CD4-positive, CD25-positive, alpha-beta regulatory T cell (primary cell): Measurements from ENCODE around the gene WNK1. TPM values are rescaled to one million over a fixed set of nuclear protein-coding genes. Genes with fewer than 3 reads are reported as not detected.
"Not testable (repeated sequence)": the region's sequence is repeated elsewhere in the genome, so short reads cannot be mapped to it uniquely, and the experiment has no call there.

Source experiments
- ATAC-seq, 2 donors: fragments of 150-1000 bp; cut with Tn5 transposase; one replicate each; pipeline ENCODE4 v1.10.0; 2021; ENCODE audit warnings: low read depth in 2 of 2, moderate number of reproducible peaks in 2 of 2, moderate library complexity in 1 of 2
- DNase-seq, 3 donors: peaks; one replicate each; pipeline versions ENCODE4 v3.0.0 to v3.0.0-alpha.2; 2012 to 2022; ENCODE audit warnings: mixed read lengths in 1 of 3
- H3K27ac ChIP-seq: one replicate; pipeline ENCODE4 v1.7.0; 2013; ENCODE audit warnings: mild to moderate bottlenecking, low read length; ENCODE audit not compliant: insufficient read depth, poor library complexity, severe bottlenecking
- H3K27me3 ChIP-seq: one replicate; pipeline ENCODE4 v1.7.0; 2013; ENCODE audit warnings: low read length; ENCODE audit not compliant: control insufficient read depth, insufficient read depth
- H3K36me3 ChIP-seq: one replicate; pipeline ENCODE4 v1.7.0; 2013; ENCODE audit warnings: mild to moderate bottlenecking, low read length, moderate library complexity; ENCODE audit not compliant: control insufficient read depth, insufficient read depth
- H3K4me1 ChIP-seq: 2 replicates; pipeline ENCODE4 v1.7.0; 2013; ENCODE audit warnings: mild to moderate bottlenecking, low read length; ENCODE audit not compliant: insufficient read depth, control insufficient read depth, poor library complexity, severe bottlenecking
- H3K4me3 ChIP-seq: one replicate; pipeline ENCODE4 v1.7.0; 2013; ENCODE audit warnings: low read depth, mild to moderate bottlenecking, low read length, moderate library complexity
- H3K9me3 ChIP-seq, 2 experiments: 1 replicate in 1 of 2; 2 replicates in 1 of 2; pipeline ENCODE4 v1.7.0; 2013; ENCODE audit warnings: low read length in 2 of 2, mild to moderate bottlenecking in 1 of 2, moderate library complexity in 1 of 2; ENCODE audit not compliant: control insufficient read depth in 2 of 2
- H3K27ac Mint-ChIP-seq, 3 donors: one replicate each; pipeline ENCODE4 v1.8.0; 2020 to 2022; ENCODE audit warnings: mild to moderate bottlenecking in 3 of 3, mixed read lengths in 3 of 3, moderate library complexity in 2 of 3
- H3K27me3 Mint-ChIP-seq: one replicate; pipeline ENCODE4 v1.8.0; 2022; ENCODE audit warnings: mild to moderate bottlenecking, mixed read lengths
- H3K36me3 Mint-ChIP-seq: one replicate; pipeline ENCODE4 v1.8.0; 2020; ENCODE audit warnings: mixed read lengths
- H3K4me1 Mint-ChIP-seq, 4 donors: one replicate each; pipeline ENCODE4 v1.8.0; 2020 to 2022; ENCODE audit warnings: mixed read lengths in 4 of 4, mild to moderate bottlenecking in 1 of 4
- H3K4me3 Mint-ChIP-seq, 4 donors: one replicate each; pipeline ENCODE4 v1.8.0; 2020 to 2022; ENCODE audit warnings: mild to moderate bottlenecking in 4 of 4, mixed read lengths in 4 of 4, moderate library complexity in 3 of 4
- H3K9me3 Mint-ChIP-seq, 7 donors: one replicate each; pipeline ENCODE4 v1.8.0; 2020 to 2022; ENCODE audit warnings: mixed read lengths in 7 of 7, mild to moderate bottlenecking in 3 of 7, moderate library complexity in 2 of 7
- polyA plus RNA-seq, 4 donors: library from polyadenylated mRNA; unstranded; fragments of 300-500 nt; fragmentation: Illumina TruSeq; gene quantifications; one replicate each; pipeline ENCODE4 v1.2.3, GENCODE V29; 2021
- total RNA-seq: library from RNA; stranded (reverse); gene quantifications from one replicate; pipeline ENCODE4 v1.2.3, GENCODE V29; 2022

The WNK1 gene
- total and polyA plus RNA-seq, 5 donors from 2014 or later: 22.1 to 360 (median 32.8) TPM

DNA sequence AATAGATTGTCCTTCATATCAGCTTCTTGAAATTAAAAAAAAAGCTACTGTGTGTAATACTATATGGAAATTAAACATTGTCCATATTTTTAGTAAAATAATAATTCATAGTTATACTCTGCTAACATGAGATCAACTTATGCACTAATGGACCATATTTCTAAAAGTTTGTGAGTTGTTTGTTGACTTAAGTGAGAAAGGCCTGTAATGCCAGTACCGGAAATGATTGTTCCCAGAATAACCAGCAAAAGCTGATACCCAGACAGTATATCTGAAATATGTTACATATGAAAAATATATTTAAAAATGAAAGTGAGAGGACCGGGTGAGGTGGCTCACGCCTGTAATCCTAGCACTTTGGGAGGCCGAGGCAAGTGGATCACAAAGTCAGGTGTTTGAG, 35.9 kb downstream of the WNK1 start:
- H3K4me1 Mint-ChIP-seq: peaks cover 50 to 82% (median 65%) of the 10 kb centered on the region in 4 donors

DNA sequence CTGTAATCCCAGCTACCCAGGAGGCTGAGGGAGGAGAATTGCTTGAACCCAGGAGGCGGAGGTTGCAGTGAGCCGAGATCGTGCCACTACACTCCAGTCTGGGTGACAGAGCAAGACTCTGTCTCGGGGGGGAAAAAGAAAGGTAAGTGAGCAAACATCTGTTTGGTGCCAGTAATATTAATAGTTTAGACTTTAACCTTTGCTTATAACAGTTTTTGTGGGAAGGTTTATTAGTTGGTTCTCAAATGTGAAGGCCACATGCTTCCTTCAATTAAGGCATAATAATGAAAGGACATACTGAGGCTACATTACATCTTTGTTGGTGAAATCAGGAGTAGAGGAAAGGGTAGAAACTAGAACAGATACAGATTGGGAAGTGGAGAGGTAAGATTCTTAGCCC, 36.4 kb downstream of the WNK1 start:
- DNase-seq, H3K27me3 Mint-ChIP-seq, ATAC-seq, H3K9me3 Mint-ChIP-seq, H3K36me3 ChIP-seq, H3K36me3 Mint-ChIP-seq, H3K9me3 ChIP-seq, H3K27me3 ChIP-seq: not testable (repeated sequence)
- H3K4me3 ChIP-seq: peak overlapping the region; percentile 65
- Mint-ChIP-seq H3K4me3 (peak overlapping the region; percentile 2 to 71 (median 29)), H3K4me1 (peaks cover 53 to 87% (median 69%) of the 10 kb centered on the region in 4 donors), H3K27ac (peak overlapping the region; percentile 5 to 11 (median 6))
- peaks cover 90% of the 10 kb centered on the region for H3K4me1 ChIP-seq
- H3K27ac ChIP-seq: peak overlapping the region; percentile 41

More for the DNA sequence above, 35.9 kb downstream of the WNK1 start:
- peak overlapping the region; percentile 65 for H3K4me3 ChIP-seq
- H3K36me3 ChIP-seq: no peaks in the 10 kb centered on the region
- DNase-seq (no peak), ATAC-seq (no peak)
- no peaks in the 10 kb centered on the region for H3K27me3 ChIP-seq
- no peaks in the 10 kb centered on the region for H3K9me3 ChIP-seq
- H3K9me3 Mint-ChIP-seq: peaks cover 0 to 1% (median 0%) of the 10 kb centered on the region in 7 donors
- peak overlapping the region; percentile 2 to 71 (median 29) for H3K4me3 Mint-ChIP-seq
- peaks cover 10% of the 10 kb centered on the region for H3K36me3 Mint-ChIP-seq
- peak overlapping the region in 2 of 3 donors; percentile 42 to 83 for H3K27ac Mint-ChIP-seq
- H3K27ac ChIP-seq: peak overlapping the region; percentile 23
- H3K27me3 Mint-ChIP-seq: no peaks in the 10 kb centered on the region
- peaks cover 86% of the 10 kb centered on the region for H3K4me1 ChIP-seq

DNA sequence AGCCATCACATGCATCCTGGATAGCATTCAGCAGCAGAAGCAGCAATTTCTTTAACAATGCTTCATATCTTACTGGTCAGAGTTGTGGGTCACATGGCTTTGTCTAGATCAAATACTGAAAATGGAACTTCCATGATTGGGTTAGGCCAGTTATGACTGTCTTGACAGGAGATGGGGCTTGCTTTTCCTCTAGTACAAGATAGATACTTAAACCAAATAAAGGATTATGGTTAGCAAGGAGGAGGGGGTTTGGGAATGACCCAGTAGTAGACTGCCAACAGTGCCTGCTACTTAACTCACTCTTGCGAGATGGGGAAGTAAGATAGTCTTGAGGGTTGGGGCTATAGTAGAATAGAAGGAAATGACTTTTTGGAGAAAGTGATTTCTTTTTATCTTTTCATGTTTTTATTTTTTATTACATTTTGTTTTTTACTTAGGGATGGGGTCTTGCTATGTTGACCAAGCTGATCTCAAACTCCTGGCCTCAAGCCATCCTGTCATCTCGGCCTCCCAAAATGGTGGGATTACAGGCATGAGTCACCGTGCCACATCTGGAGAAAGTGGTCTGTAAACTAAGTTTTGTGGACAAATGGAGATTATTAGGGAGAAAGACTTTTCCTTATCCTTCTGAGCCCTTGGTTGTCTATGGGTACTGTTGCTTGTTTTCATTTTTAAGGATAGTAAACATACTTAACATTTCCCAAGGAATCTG, 37.6 kb downstream of the WNK1 start:
- Histone ChIP-seq H3K4me3 (peak overlapping the region; percentile 65), H3K27ac (peak overlapping the region; percentile 43), H3K36me3 (no peaks in the 10 kb centered on the region), H3K4me1 (peaks cover 88% of the 10 kb centered on the region), H3K9me3 (no peaks in the 10 kb centered on the region), H3K27me3 (no peaks in the 10 kb centered on the region)
- peak; percentile 15 to 25 for ATAC-seq
- Mint-ChIP-seq H3K27ac (peak overlapping the region; percentile 9 to 60 (median 53)), H3K4me1 (peaks cover 55 to 92% (median 74%) of the 10 kb centered on the region in 4 donors), H3K27me3 (no peaks in the 10 kb centered on the region), H3K4me3 (peak overlapping the region; percentile 48 to 71 (median 58)), H3K36me3 (peaks cover 6% of the 10 kb centered on the region), H3K9me3 (peaks cover 0 to 3% (median 0%) of the 10 kb centered on the region in 7 donors)
- DNase-seq: no peak

DNA sequence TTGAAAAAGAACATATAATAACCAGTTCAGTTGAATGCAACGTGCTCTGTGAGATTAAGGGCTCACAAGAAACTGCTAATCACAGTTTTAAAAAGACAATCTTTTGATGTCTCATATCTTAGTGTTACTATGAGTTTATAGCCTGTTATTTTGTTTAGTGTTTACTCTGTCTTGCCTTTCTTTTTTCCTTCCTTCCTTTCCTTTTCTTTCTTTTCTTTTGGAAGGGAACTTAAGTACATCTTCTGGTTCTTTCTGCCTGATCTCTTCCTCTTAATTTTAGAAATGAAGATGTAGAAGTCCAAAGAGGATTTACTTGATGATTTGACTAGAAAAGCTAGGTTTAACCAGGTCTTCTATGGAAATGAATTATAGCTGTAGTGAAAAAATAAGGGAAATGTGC, 38.2 kb downstream of the WNK1 start:
- Mint-ChIP-seq H3K27me3 (no peaks in the 10 kb centered on the region), H3K9me3 (peaks cover 0 to 3% (median 0%) of the 10 kb centered on the region in 7 donors), H3K27ac (peak overlapping the region; percentile 48 to 76 (median 53)), H3K36me3 (peaks cover 6% of the 10 kb centered on the region), H3K4me1 (peaks cover 61 to 93% (median 80%) of the 10 kb centered on the region in 4 donors), H3K4me3 (peak overlapping the region in 3 of 4 donors; percentile 48 to 71 (median 48))
- H3K9me3 ChIP-seq: no peaks in the 10 kb centered on the region
- H3K36me3 ChIP-seq: no peaks in the 10 kb centered on the region
- H3K27me3 ChIP-seq: no peaks in the 10 kb centered on the region
- peak overlapping the region; percentile 65 for H3K4me3 ChIP-seq
- ATAC-seq (no peak), DNase-seq (no peak)
- H3K4me1 ChIP-seq: peaks cover 91% of the 10 kb centered on the region
- no peak overlapping the region for H3K27ac ChIP-seq

DNA sequence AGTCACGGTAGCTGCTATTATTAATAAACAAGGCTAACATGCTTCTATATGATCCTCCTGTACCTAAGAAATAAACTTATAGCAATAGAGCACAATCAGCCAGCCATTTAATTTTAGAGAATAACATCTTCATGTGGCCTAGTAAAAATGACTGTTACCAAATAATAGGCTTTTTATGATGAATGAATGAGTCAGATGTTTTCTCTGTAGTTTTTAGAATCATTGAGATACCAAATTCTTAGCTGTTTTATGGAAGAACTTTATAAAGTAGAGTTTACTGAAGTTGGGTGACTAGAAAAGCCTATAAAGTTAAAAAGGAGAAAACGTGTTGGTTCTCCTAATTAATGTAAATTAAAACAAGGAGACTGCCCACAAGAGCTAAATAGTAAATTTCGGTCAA, 40.7 kb downstream of the WNK1 start:
- Mint-ChIP-seq H3K27ac (peak overlapping the region; percentile 24 to 84 (median 37)), H3K4me3 (peak overlapping the region in 2 of 4 donors; percentile 37 to 73), H3K27me3 (no peaks in the 10 kb centered on the region), H3K4me1 (peaks cover 61 to 96% (median 85%) of the 10 kb centered on the region in 4 donors), H3K36me3 (peaks cover 6% of the 10 kb centered on the region), H3K9me3 (peaks cover 0 to 4% (median 0%) of the 10 kb centered on the region in 7 donors)
- ATAC-seq (no peak), DNase-seq (no peak)
- no peaks in the 10 kb centered on the region for H3K9me3 ChIP-seq
- H3K4me1 ChIP-seq: peaks cover 83% of the 10 kb centered on the region
- H3K27ac ChIP-seq: no peak overlapping the region
- no peaks in the 10 kb centered on the region for H3K27me3 ChIP-seq
- H3K4me3 ChIP-seq: peak overlapping the region; percentile 41
- H3K36me3 ChIP-seq: no peaks in the 10 kb centered on the region

DNA sequence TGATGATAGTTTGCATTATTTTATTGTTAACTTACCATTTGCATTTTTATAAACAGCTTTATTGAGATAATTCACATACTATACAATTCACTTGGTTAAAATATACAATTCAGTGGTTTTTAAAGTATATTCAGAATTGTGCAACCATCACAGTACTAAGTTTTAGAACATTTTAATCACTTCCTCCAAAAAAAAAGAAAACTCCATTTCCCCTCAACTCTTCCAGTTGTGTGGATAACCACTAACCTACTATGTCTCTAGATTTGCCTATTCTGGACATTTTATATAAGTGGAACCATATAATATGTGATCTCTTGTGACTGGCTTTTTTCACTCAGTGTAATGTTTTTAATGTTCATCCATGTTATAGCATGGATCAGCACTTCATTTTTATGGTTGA, 41.3 kb downstream of the WNK1 start:
- Mint-ChIP-seq H3K4me3 (peak overlapping the region in 1 of 4 donors; percentile 37), H3K27me3 (no peaks in the 10 kb centered on the region), H3K27ac (no peak overlapping the region), H3K36me3 (peaks cover 6% of the 10 kb centered on the region), H3K4me1 (peaks cover 61 to 92% (median 84%) of the 10 kb centered on the region in 4 donors), H3K9me3 (peaks cover 0 to 4% (median 0%) of the 10 kb centered on the region in 7 donors)
- no peaks in the 10 kb centered on the region for H3K9me3 ChIP-seq
- H3K27me3 ChIP-seq: no peaks in the 10 kb centered on the region
- H3K4me1 ChIP-seq: peaks cover 76% of the 10 kb centered on the region
- no peak for ATAC-seq
- DNase-seq: no peak
- H3K4me3 ChIP-seq: peak overlapping the region; percentile 41
- no peak overlapping the region for H3K27ac ChIP-seq
- H3K36me3 ChIP-seq: no peaks in the 10 kb centered on the region

DNA sequence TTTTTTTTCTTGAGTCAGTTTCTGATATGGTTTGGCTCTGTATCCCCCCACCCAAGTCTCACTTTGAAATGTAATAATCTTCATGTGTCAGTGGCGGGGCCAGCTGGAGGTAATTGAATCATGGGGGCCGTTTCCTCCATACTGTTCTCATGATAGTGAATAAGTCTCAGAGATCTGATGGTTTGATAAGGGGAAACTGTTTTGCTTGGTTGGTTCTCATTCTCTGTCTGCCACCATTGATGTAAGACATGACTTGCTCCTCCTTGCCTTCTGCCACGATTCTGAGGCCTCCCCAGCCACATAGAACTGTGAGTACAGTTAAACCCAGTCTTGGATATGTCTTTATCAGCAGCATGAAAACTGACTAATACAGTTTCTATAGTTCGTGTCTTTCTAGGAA, 42.9 kb downstream of the WNK1 start:
- Histone ChIP-seq H3K4me3 (peak overlapping the region; percentile 56), H3K36me3 (no peaks in the 10 kb centered on the region), H3K27ac (peak overlapping the region; percentile 60), H3K9me3 (no peaks in the 10 kb centered on the region), H3K27me3 (no peaks in the 10 kb centered on the region), H3K4me1 (peaks cover 67% of the 10 kb centered on the region)
- H3K27ac Mint-ChIP-seq: peak overlapping the region; percentile 58 to 86 (median 70)
- peaks cover 54 to 84% (median 73%) of the 10 kb centered on the region in 4 donors for H3K4me1 Mint-ChIP-seq
- no peaks in the 10 kb centered on the region for H3K27me3 Mint-ChIP-seq
- H3K4me3 Mint-ChIP-seq: peak overlapping the region; percentile 15 to 82 (median 56)
- DNase-seq (peak; percentile 34 to 80 (median 50)), ATAC-seq (peak; percentile 65 to 76)
- H3K36me3 Mint-ChIP-seq: peaks cover 6% of the 10 kb centered on the region
- peaks cover 0 to 4% (median 0%) of the 10 kb centered on the region in 7 donors for H3K9me3 Mint-ChIP-seq
